ENCODE measurements around the gene PABPN1L.

- no peak for TF ChIP-seq ZNF274 (IDR thresholded peaks at IDR 0.05; ENCODE audit: low read depth, low read length)
- TF ChIP-seq YY1 (IDR thresholded peaks at IDR 0.05; ENCODE audit: insufficient read depth, insufficient read length): no peak
- no peak for TF ChIP-seq SUZ12 (IDR thresholded peaks at IDR 0.05; ENCODE audit: extremely low read depth, insufficient read depth, insufficient read length)
Measured at GRCh38 chr16:88911946-88912310, 45.5 kb upstream of the PABPN1L start.
